ENCODE results near the gene ZNF408.

The ZNF408 gene

DNA sequence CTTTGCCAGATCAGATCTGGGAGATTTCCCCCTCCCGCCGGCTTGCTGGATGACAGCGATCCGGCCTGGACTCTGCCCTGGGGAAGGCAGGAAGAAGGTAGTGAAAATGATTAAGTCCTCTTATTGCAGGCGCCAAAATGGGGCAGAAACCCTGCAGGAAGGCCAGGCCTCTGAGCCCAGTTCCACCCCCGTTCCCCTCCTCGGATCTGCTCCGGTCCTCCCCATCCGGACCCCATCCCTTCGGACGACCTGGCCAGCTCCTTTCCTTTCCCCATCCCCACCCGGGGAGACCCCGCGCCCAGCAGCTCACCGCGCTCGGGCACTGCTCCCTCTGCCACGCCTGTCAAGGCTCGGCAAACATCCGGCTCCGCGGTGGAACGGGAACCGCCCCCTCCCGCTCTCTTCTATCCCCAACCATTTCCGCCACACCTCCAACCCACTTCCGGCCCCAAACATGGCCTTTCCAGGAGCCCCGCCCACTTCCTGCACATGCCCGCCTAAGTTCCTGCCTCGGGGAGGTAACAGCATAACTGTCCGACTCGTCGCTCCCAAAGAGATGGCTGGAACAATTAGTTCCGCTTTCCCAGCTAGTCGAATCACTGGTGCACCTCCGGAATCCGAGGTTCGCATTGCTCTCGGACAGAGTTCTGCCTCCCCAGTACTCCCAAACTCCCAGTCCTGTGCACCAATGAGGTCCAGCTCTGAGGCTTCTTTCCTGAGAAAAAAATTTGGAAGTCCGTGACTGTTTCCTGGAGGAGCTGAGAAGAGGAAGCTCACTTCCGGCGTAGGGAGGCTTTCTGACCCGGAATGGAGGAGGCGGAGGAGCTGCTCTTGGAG, at the start of gene ZNF408, which contains the start of gene ARHGAP1:
Gene ZNF408 (plus strand): TSS at position 791 of the 837 bp plus-strand sequence. CDS start 17 bp downstream, at position 808.
Gene ARHGAP1 (minus strand): TSS at position 379 of the 837 bp plus-strand sequence. CDS start 4,512 bp downstream, outside the sequence.
- H3K4me3 ChIP-seq (ENCODE audit: low read length), result peak within 1 kb of the TSS; percentile 99
- TF ChIP-seq, protein P1, sequence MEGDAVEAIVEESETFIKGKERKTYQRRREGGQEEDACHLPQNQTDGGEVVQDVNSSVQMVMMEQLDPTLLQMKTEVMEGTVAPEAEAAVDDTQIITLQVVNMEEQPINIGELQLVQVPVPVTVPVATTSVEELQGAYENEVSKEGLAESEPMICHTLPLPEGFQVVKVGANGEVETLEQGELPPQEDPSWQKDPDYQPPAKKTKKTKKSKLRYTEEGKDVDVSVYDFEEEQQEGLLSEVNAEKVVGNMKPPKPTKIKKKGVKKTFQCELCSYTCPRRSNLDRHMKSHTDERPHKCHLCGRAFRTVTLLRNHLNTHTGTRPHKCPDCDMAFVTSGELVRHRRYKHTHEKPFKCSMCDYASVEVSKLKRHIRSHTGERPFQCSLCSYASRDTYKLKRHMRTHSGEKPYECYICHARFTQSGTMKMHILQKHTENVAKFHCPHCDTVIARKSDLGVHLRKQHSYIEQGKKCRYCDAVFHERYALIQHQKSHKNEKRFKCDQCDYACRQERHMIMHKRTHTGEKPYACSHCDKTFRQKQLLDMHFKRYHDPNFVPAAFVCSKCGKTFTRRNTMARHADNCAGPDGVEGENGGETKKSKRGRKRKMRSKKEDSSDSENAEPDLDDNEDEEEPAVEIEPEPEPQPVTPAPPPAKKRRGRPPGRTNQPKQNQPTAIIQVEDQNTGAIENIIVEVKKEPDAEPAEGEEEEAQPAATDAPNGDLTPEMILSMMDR (conservative IDR thresholded peaks at IDR 0.05; ENCODE audit: low read length), result no peak
- peak; percentile 99 for DNase-seq (ENCODE audit: low read depth)

DNA sequence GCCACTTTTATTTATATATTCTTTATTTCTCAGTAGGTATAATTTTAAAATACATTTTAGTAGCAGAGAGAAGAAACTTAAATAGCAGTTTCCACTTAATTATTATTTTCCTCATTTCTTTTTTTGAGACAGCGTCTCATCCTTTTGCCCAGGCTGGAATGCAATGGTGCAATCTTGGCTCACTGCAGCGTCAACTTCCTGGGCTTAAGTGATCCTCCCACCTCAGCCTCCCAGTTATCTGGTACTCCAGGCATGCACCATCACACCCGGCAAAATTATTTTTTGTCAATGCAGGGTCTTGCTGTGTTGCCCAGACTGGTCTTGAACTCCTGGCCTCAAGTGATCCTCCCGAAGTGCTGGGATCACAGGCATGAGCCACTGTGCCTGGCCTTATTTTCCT, 45.2 kb upstream of the ZNF408 start:
- DNase-seq (ENCODE audit: low read depth), result no peak
- H3K4me3 ChIP-seq (ENCODE audit: low read length), result no peak overlapping the region
- TF ChIP-seq, protein P1 (conservative IDR thresholded peaks at IDR 0.05; ENCODE audit: low read length), result no peak

DNA sequence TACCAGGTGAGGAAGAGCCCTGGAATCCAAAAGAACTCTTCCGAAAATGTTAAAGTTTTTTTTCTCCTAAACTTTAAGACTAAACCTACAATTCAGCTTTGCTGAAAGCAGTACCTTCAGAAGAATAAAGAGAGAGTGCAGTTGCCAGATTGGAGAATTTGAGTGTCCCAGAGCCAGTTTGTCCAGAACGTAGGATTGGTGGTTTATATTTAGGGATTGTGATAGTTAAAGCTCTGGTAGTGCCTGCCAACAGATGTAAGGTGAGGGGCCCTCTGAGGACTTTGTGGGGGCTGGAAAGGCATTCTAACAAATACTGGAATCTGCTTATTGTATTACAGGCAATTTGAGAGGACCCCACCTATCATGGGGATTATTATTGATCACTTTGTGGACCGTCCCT, 43.6 kb upstream of the ZNF408 start:
- DNase-seq (ENCODE audit: low read depth), result no peak
- TF ChIP-seq, protein P1 (conservative IDR thresholded peaks at IDR 0.05; ENCODE audit: low read length), result no peak
- no peak overlapping the region for H3K4me3 ChIP-seq (ENCODE audit: low read length)

DNA sequence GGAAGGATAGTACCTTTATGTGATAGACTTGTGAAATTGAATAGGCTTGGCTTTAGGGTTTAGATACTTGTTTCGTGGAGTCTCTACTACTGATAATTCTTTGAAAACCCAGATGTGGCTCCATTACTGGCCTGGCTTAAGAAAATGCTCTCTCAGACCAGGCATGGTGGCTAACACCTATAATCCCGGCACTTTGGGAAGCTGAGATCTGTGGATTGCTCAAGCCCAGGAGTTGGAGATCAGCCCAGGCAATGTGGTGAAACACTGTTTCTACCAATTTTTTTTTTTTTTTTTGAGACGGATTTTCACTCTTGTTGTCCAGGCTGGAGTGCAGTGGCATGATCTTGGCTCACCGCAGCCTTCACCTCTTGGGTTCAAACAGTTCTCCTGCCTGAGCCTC, 42.6 kb upstream of the ZNF408 start:
- DNase-seq (ENCODE audit: low read depth), result peak; percentile 87
- H3K4me3 ChIP-seq (ENCODE audit: low read length), result no peak overlapping the region
- TF ChIP-seq, protein P1 (conservative IDR thresholded peaks at IDR 0.05; ENCODE audit: low read length), result no peak

DNA sequence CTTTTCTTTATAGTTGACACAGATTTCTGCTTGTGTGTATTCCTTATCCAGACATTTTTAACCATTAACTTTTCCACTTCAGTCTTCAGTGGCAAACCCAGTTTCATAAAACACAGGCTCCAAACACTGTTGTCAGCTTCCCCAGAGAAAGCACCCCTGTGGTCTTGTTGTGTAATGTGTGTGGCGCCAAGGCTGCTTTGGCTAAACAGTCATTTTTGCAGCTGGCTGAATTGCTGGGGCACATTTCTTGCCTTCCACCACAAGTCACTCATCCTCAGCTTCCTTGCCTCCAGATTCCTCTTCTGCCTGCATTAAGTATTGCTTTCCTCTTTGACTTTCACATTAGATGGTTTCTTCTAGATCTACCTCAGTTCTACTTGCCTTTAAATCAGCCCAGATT, 40.9 kb upstream of the ZNF408 start:
- H3K4me3 ChIP-seq (ENCODE audit: low read length), result no peak overlapping the region
- peak; percentile 91 for DNase-seq (ENCODE audit: low read depth)
- TF ChIP-seq, protein P1 (conservative IDR thresholded peaks at IDR 0.05; ENCODE audit: low read length), result no peak

DNA sequence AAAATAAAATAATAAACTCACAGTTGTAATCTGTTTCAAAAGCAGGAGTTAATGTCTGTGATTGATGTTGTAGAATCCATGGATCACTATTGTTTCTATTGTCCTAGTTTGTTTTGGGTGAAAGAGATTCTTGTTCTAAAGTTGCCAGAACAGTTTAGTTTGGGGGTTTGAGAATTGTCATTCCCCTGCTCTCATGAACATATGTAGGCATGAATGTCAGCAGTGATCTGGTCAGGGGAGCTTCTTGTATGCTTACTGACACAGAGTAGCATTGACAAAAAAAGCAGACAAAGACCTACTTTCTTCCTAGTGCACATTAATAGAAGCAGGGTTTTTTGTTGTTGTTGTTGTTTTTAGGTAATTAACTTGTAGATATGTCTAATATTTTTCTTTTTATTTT, 39.0 kb upstream of the ZNF408 start:
- DNase-seq (ENCODE audit: low read depth), result no peak
- no peak overlapping the region for H3K4me3 ChIP-seq (ENCODE audit: low read length)
- TF ChIP-seq, protein P1 (conservative IDR thresholded peaks at IDR 0.05; ENCODE audit: low read length), result no peak

DNA sequence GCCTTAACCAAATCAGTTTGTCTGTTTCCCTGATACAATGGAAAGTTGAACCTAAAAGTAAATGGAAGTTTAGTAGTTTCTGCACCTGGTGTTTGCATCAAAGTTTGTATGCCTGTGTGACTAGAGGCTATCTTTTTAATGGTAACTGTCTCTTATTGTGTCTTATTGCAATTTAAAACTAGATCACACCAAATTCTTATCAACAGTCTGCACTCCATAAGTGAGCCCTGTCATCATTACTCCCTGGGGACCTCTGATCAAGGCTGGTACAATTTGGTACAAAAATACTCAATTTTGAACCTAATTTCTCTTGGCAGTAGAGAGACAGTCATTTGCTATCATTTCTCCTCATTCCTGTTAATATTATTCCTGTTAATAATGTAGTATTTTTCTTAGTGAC, 38.5 kb upstream of the ZNF408 start:
- H3K4me3 ChIP-seq (ENCODE audit: low read length), result no peak overlapping the region
- no peak for DNase-seq (ENCODE audit: low read depth)
- TF ChIP-seq, protein P1 (conservative IDR thresholded peaks at IDR 0.05; ENCODE audit: low read length), result no peak

Measured in AG10803 (cell line).